ENCODE results near the gene COL4A6. TPM values are rescaled to one million over a fixed set of nuclear protein-coding genes. Genes with fewer than 3 reads are reported as not detected.
A peak's percentile ranks its signal among the peaks of the same experiment; 100 is the strongest.

COL4A6 gene
- total RNA-seq, 1 donor from 2014 or later: 99.4 TPM

GRCh38 chrX:108261549-108262203 is 176.5 kb downstream of the COL4A6 start:
- Mint-ChIP-seq H3K9me3 (peaks cover 7% of the 10 kb centered on the region), H3K36me3 (peaks cover 5% of the 10 kb centered on the region), H3K4me1 (peaks cover 14% of the 10 kb centered on the region), H3K27ac (no peak overlapping the region), H3K4me3 (no peak overlapping the region), H3K27me3 (ENCODE audit: low read depth) (no peaks in the 10 kb centered on the region)
- no peak for DNase-seq (ENCODE audit: low spot score in 2 of 2, unreplicated experiment in 2 of 2)
- TF ChIP-seq CTCF (IDR thresholded peaks at IDR 0.05; ENCODE audit: unreplicated experiment): no peak

GRCh38 chrX:108257556-108257955 is 180.7 kb downstream of the COL4A6 start:
- no peak overlapping the region for H3K27ac Mint-ChIP-seq
- no peak for TF ChIP-seq CTCF (IDR thresholded peaks at IDR 0.05; ENCODE audit: unreplicated experiment)
- no peak overlapping the region for H3K4me3 Mint-ChIP-seq
- H3K4me1 Mint-ChIP-seq: peaks cover 15% of the 10 kb centered on the region
- H3K27me3 Mint-ChIP-seq (ENCODE audit: low read depth): no peaks in the 10 kb centered on the region
- DNase-seq (ENCODE audit: low spot score in 2 of 2, unreplicated experiment in 2 of 2): no peak
- H3K36me3 Mint-ChIP-seq: peaks cover 12% of the 10 kb centered on the region
- peaks cover 16% of the 10 kb centered on the region for H3K9me3 Mint-ChIP-seq

GRCh38 chrX:108254636-108255035 is 183.6 kb downstream of the COL4A6 start:
- Mint-ChIP-seq H3K27me3 (ENCODE audit: low read depth) (no peaks in the 10 kb centered on the region), H3K36me3 (peaks cover 15% of the 10 kb centered on the region), H3K27ac (no peak overlapping the region), H3K4me3 (no peak overlapping the region), H3K4me1 (peaks cover 17% of the 10 kb centered on the region), H3K9me3 (peaks cover 15% of the 10 kb centered on the region)
- no peak for DNase-seq (ENCODE audit: low spot score in 2 of 2, unreplicated experiment in 2 of 2)
- TF ChIP-seq CTCF (IDR thresholded peaks at IDR 0.05; ENCODE audit: unreplicated experiment): no peak

GRCh38 chrX:108250654-108251579 is 187.3 kb downstream of the COL4A6 start:
- DNase-seq (ENCODE audit: low spot score in 2 of 2, unreplicated experiment in 2 of 2): no peak
- Mint-ChIP-seq H3K9me3 (peaks cover 15% of the 10 kb centered on the region), H3K36me3 (peaks cover 13% of the 10 kb centered on the region), H3K27ac (peak overlapping the region; percentile 36), H3K27me3 (ENCODE audit: low read depth) (no peaks in the 10 kb centered on the region), H3K4me1 (peaks cover 14% of the 10 kb centered on the region), H3K4me3 (no peak overlapping the region)
- TF ChIP-seq CTCF (IDR thresholded peaks at IDR 0.05; ENCODE audit: unreplicated experiment): no peak

- no peaks in the 10 kb centered on the region for H3K9me3 Mint-ChIP-seq
- no peaks in the 10 kb centered on the region for H3K36me3 Mint-ChIP-seq
- TF ChIP-seq CTCF (IDR thresholded peaks at IDR 0.05; ENCODE audit: unreplicated experiment): no peak
- H3K27ac Mint-ChIP-seq: no peak overlapping the region
- H3K4me1 Mint-ChIP-seq: peaks cover 8% of the 10 kb centered on the region
- no peaks in the 10 kb centered on the region for H3K27me3 Mint-ChIP-seq (ENCODE audit: low read depth)
- H3K4me3 Mint-ChIP-seq: no peak overlapping the region
- DNase-seq (ENCODE audit: low spot score in 2 of 2, unreplicated experiment in 2 of 2): no peak
Observed at GRCh38 chrX:108246304-108246954, 191.8 kb downstream of the COL4A6 start.
